Measurements from ENCODE around the gene KCNQ4. TPM values are rescaled to one million over a fixed set of nuclear protein-coding genes. Genes with fewer than 3 reads are reported as not detected.
A peak's percentile ranks its signal among the peaks of the same experiment; 100 is the strongest.

KCNQ4 gene
- total and polyA plus RNA-seq, 2 donors from 2014 or later: 0.65 to 1.2 TPM

GRCh38 chr1:40786171-40786994 lies 2.8 kb downstream of the KCNQ4 start:
- Histone ChIP-seq H3K36me3 (ENCODE audit: control insufficient read depth in 2 of 3, insufficient read depth in 3 of 3, low read length in 3 of 3) (no peaks in the 10 kb centered on the region), H3K4me1 (ENCODE audit: control insufficient read depth in 2 of 3, insufficient read depth in 2 of 3, low read depth in 1 of 3, low read length in 3 of 3) (peaks cover 0 to 9% (median 0%) of the 10 kb centered on the region in 3 donors), H3K9me3 (ENCODE audit: control insufficient read depth in 2 of 3, insufficient read depth in 1 of 3, low read length in 3 of 3) (no peaks in the 10 kb centered on the region), H3K4me3 (ENCODE audit: low read length in 3 of 3) (no peak overlapping the region), H3K27ac (ENCODE audit: low read depth in 2 of 2, low read length in 2 of 2) (no peak overlapping the region), H3K9ac (ENCODE audit: low read length in 3 of 3) (no peak overlapping the region), H3K27me3 (ENCODE audit: control insufficient read depth, insufficient read depth, low read length) (no peaks in the 10 kb centered on the region)
- intact Hi-C loops (cut with DNase I): no loop called here
- no peak for FAIRE-seq
- TF ChIP-seq CTCF (IDR thresholded peaks at IDR 0.05; ENCODE audit: borderline replicate concordance, extremely low read depth, insufficient read depth): no peak
- peak in 1 of 5 donors; percentile 56 for DNase-seq

- peak in 1 of 5 donors; percentile 55 for DNase-seq
- no peak overlapping the region for H3K9ac ChIP-seq (ENCODE audit: low read length in 3 of 3)
- H3K27me3 ChIP-seq (ENCODE audit: control insufficient read depth, insufficient read depth, low read length): no peaks in the 10 kb centered on the region
- H3K4me3 ChIP-seq (ENCODE audit: low read length in 3 of 3): no peak overlapping the region
- H3K9me3 ChIP-seq (ENCODE audit: control insufficient read depth in 2 of 3, insufficient read depth in 1 of 3, low read length in 3 of 3): no peaks in the 10 kb centered on the region
- no peak for FAIRE-seq
- intact Hi-C loops (cut with DNase I): no loop called here
- no peak for TF ChIP-seq CTCF (IDR thresholded peaks at IDR 0.05; ENCODE audit: borderline replicate concordance, extremely low read depth, insufficient read depth)
- no peaks in the 10 kb centered on the region for H3K36me3 ChIP-seq (ENCODE audit: control insufficient read depth in 2 of 3, insufficient read depth in 3 of 3, low read length in 3 of 3)
- peaks cover 0 to 8% (median 0%) of the 10 kb centered on the region in 3 donors for H3K4me1 ChIP-seq (ENCODE audit: control insufficient read depth in 2 of 3, insufficient read depth in 2 of 3, low read depth in 1 of 3, low read length in 3 of 3)
- H3K27ac ChIP-seq (ENCODE audit: low read depth in 2 of 2, low read length in 2 of 2): no peak overlapping the region
Observed at GRCh38 chr1:40786995-40787705, 3.6 kb downstream of the KCNQ4 start.

GRCh38 chr1:40787737-40788560 lies 4.4 kb downstream of the KCNQ4 start:
- Histone ChIP-seq H3K4me1 (ENCODE audit: control insufficient read depth in 2 of 3, insufficient read depth in 2 of 3, low read depth in 1 of 3, low read length in 3 of 3) (peaks cover 0 to 4% (median 0%) of the 10 kb centered on the region in 3 donors), H3K27ac (ENCODE audit: low read depth in 2 of 2, low read length in 2 of 2) (no peak overlapping the region), H3K27me3 (ENCODE audit: control insufficient read depth, insufficient read depth, low read length) (no peaks in the 10 kb centered on the region), H3K36me3 (ENCODE audit: control insufficient read depth in 2 of 3, insufficient read depth in 3 of 3, low read length in 3 of 3) (no peaks in the 10 kb centered on the region), H3K9me3 (ENCODE audit: control insufficient read depth in 2 of 3, insufficient read depth in 1 of 3, low read length in 3 of 3) (no peaks in the 10 kb centered on the region), H3K9ac (ENCODE audit: low read length in 3 of 3) (no peak overlapping the region), H3K4me3 (ENCODE audit: low read length in 3 of 3) (no peak overlapping the region)
- intact Hi-C loops (cut with DNase I): no loop called here
- no peak for FAIRE-seq
- peak in 1 of 5 donors; percentile 45 for DNase-seq
- no peak for TF ChIP-seq CTCF (IDR thresholded peaks at IDR 0.05; ENCODE audit: borderline replicate concordance, extremely low read depth, insufficient read depth)

Data from kidney (tissue), 14 donors.